Measurements from ENCODE around the gene FIGNL2.

DNA sequence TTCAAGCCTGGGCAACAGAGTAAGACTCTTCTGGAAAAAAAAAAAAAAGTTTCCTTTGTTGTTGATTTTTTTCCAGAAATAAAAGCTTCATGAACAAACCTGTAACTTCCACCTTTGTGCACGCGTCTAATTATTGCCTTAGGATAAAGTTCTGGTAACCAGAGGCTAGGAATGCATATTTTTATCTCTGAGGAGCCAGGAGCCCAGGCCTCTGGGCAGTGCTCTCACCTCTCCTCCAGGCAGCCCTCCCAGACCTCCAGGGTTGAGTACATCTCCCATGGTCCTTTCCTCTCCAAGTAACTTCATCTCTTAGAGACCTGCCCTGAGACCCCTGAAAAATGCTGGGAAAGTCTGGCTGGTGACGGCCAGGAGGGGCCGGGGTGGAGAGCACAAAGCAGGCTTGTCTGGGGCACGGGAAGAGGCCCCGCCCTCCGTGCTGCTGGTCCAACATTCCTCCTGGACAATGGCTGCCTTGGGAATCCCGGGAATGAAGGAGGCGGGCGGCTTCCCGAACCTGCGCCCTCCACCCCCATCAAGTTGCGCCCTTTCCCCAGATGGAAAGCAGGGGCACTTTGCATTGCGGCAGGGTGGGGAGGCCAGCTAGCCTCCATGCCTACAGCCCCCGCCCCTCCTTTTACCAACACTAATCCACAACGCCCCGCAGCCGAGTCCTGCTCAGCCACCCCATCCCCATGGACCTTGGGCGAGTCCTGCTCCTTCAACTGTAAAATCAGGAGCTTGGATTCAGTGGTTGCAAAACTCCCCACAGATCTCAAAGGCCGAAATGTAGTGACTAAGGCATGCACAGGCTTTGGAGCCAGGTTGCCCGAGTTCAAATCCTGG, 7.3 kb upstream of the FIGNL2 start:
- TF ChIP-seq, protein P1, sequence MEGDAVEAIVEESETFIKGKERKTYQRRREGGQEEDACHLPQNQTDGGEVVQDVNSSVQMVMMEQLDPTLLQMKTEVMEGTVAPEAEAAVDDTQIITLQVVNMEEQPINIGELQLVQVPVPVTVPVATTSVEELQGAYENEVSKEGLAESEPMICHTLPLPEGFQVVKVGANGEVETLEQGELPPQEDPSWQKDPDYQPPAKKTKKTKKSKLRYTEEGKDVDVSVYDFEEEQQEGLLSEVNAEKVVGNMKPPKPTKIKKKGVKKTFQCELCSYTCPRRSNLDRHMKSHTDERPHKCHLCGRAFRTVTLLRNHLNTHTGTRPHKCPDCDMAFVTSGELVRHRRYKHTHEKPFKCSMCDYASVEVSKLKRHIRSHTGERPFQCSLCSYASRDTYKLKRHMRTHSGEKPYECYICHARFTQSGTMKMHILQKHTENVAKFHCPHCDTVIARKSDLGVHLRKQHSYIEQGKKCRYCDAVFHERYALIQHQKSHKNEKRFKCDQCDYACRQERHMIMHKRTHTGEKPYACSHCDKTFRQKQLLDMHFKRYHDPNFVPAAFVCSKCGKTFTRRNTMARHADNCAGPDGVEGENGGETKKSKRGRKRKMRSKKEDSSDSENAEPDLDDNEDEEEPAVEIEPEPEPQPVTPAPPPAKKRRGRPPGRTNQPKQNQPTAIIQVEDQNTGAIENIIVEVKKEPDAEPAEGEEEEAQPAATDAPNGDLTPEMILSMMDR (conservative IDR thresholded peaks at IDR 0.05 in 1 of 2, IDR thresholded peaks at IDR 0.05 in 1 of 2; ENCODE audit: low read depth in 1 of 2, low read length in 2 of 2): no peak
- no peak for TF ChIP-seq EZH2 (IDR thresholded peaks at IDR 0.05; ENCODE audit: low read length, missing control alignments)
